ENCODE data around the gene GALNT9.

DNA sequence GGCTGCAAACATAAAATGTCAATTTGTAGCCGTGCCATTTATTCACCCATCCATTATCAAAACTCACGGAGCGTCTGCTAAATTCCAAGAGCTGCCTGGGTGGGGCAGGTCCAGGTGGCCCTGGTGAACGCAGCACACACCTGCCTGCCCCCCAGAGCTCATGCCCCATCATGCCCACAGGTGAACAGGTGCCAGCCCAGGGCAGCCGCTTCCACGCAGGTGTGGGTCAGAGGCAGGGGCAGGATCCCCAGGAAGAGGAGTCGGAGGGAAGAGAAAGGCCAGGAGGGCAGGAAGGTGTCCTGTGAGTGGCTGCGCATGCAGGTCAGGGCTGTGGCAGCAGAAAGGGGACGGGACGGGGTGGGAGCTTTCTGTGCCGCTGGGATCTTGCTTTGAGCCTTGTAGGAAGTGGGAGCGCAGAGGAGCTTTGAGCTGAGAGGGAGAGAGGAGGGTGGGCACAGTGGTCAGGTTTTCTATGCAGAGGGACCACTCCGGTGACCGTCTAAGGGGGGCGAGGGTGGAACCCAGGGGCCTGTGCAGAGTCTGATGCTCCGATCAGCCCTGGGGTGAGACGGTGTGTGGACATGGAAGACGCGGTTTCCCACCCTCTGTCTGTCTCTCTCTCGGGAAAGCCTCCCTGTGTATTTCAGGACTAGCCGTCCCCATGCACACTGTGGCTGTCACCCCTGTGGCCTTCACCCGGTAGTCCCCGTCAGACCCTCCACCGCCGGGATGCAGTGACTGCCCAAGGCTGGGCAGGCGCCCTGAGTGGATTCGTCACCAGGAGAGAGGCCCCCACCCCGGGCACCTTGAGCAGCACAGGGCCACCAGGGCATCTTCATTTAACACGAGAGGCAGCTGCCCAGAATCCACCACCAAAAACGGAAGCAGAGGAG lies 26.7 kb downstream of the GALNT9 start:
- TF ChIP-seq, protein P1, sequence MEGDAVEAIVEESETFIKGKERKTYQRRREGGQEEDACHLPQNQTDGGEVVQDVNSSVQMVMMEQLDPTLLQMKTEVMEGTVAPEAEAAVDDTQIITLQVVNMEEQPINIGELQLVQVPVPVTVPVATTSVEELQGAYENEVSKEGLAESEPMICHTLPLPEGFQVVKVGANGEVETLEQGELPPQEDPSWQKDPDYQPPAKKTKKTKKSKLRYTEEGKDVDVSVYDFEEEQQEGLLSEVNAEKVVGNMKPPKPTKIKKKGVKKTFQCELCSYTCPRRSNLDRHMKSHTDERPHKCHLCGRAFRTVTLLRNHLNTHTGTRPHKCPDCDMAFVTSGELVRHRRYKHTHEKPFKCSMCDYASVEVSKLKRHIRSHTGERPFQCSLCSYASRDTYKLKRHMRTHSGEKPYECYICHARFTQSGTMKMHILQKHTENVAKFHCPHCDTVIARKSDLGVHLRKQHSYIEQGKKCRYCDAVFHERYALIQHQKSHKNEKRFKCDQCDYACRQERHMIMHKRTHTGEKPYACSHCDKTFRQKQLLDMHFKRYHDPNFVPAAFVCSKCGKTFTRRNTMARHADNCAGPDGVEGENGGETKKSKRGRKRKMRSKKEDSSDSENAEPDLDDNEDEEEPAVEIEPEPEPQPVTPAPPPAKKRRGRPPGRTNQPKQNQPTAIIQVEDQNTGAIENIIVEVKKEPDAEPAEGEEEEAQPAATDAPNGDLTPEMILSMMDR (IDR thresholded peaks at IDR 0.05), result no peak
- TF ChIP-seq POLR2AphosphoS5 (IDR thresholded peaks at IDR 0.05), result no peak
- TF ChIP-seq POLR2A (IDR thresholded peaks at IDR 0.05), result no peak

Data from prostate gland (tissue), 2 donors.